Activated T-cell treated with anti-CD3 and anti-CD28 coated beads, Interleukin-2, amount 50 U/mL, for 72 hours (primary cell): ENCODE measurements around the gene BPIFB3. TPM values are rescaled to one million over a fixed set of nuclear protein-coding genes. Genes with fewer than 3 reads are reported as not detected.

ENCODE experiments used
- ATAC-seq, 2 donors: fragments of 150-1000 bp; cut with Tn5 transposase; replicated peaks in 1 of 2; 2 replicates each; pipeline ENCODE4 v1.10.0; 2021; ENCODE audit warnings: moderate library complexity in 2 of 2, mild to moderate bottlenecking in 1 of 2
- DNase-seq, 2 donors: peaks; one replicate each; pipeline ENCODE4 v3.0.0; 2021 to 2022; ENCODE audit warnings: mixed read lengths in 1 of 2
- H3K27ac Mint-ChIP-seq: one replicate; pipeline ENCODE4 v1.8.0; 2022; ENCODE audit warnings: mild to moderate bottlenecking, moderate library complexity, mixed read lengths
- H3K27me3 Mint-ChIP-seq: one replicate; pipeline ENCODE4 v1.8.0; 2022; ENCODE audit warnings: low read depth, mixed read lengths
- H3K36me3 Mint-ChIP-seq, 2 donors: one replicate each; pipeline ENCODE4 v1.8.0; 2022; ENCODE audit warnings: mixed read lengths in 2 of 2, mild to moderate bottlenecking in 1 of 2; ENCODE audit not compliant: insufficient read depth in 2 of 2
- H3K4me1 Mint-ChIP-seq: one replicate; pipeline ENCODE4 v1.8.0; 2022; ENCODE audit warnings: low read depth, mixed read lengths
- H3K4me3 Mint-ChIP-seq, 2 donors: one replicate each; pipeline ENCODE4 v1.8.0; 2022; ENCODE audit warnings: mild to moderate bottlenecking in 2 of 2, mixed read lengths in 2 of 2, moderate library complexity in 2 of 2
- H3K9me3 Mint-ChIP-seq, 2 donors: one replicate each; pipeline ENCODE4 v1.8.0; 2022; ENCODE audit warnings: mixed read lengths in 2 of 2
- total RNA-seq, 2 donors: library from RNA; stranded (reverse); gene quantifications; one replicate each; pipeline ENCODE4 v1.2.3, GENCODE V29; 2022

Gene BPIFB3
- total RNA-seq, 2 donors from 2014 or later = not detected

DNA sequence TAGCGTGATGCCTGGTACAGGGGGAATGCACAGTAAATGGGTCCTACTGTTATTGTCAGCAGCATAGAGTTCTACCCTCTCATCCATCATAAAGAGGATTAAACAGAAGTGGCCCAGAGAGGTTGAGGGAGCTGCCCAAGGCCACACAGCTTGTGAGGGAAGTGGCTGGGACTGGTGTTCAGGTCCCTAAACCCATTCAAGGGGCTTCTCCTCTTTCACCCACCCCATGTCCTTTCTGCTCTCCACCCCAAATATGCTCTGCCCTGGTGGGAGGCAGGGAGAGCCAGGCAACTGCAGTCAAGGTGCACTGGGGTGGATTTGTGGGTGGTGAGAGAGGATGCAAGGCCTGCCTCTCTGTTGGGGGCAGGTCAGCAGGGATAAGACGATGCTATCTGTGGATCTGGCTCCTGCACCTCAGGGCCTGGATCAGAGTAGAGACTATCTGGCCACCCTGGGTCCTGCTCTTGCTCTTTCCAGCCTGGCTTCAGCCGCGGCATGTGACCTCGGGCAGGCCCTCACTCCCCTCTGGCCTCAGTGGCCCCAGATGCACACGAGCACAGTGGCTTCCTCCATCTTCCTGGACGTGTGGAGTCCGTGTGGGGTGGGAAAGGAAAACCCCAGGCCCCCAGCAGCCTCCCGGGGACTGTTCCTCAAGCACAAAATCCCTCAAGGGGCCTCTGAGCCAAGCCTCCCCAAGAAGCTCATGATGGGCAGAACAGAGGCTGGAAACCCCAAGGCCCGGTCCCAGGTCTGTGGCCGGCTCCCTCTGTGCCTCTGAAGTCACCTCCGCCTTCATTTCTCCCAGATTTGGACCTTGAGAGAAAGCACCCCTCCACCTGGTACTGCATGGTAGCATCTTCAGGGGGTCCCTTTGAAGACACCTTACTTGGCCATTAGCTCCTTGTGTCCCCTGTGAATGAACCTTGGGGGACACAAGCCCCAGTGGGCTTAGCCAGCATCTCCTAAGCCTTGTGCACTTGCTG, 25.6 kb upstream of the BPIFB3 start:
- no peak overlapping the region for H3K27ac Mint-ChIP-seq
- H3K9me3 Mint-ChIP-seq = peaks cover 0 to under 1% of the 10 kb centered on the region in 2 donors
- no peaks in the 10 kb centered on the region for H3K4me1 Mint-ChIP-seq
- DNase-seq (no peak), ATAC-seq (no peak)
- no peaks in the 10 kb centered on the region for H3K36me3 Mint-ChIP-seq
- H3K4me3 Mint-ChIP-seq = no peak overlapping the region
- no peaks in the 10 kb centered on the region for H3K27me3 Mint-ChIP-seq

DNA sequence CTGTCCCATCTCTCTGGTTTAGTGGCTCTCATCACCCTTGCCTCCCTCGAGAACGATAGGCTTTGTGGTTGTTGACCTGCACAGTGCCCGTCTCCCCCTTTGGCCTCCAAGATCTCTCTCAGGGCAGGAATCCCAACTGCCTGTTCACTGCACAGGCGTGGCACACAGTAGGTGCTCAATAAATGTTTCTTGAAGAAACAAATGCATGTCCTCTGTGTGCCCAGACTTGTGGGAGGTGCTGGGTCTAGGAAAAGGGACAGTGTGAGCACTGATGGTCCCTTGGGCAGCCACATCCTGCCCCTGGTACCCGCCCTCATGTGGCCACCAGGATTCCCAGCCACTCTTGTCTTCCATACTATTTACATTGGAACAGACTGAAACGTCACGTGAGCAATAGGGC, 24.8 kb upstream of the BPIFB3 start:
- ATAC-seq (no peak), DNase-seq (no peak)
- peaks cover 0 to 4% of the 10 kb centered on the region in 2 donors for H3K9me3 Mint-ChIP-seq
- H3K4me3 Mint-ChIP-seq = no peak overlapping the region
- H3K27ac Mint-ChIP-seq = no peak overlapping the region
- H3K27me3 Mint-ChIP-seq = no peaks in the 10 kb centered on the region
- no peaks in the 10 kb centered on the region for H3K36me3 Mint-ChIP-seq
- no peaks in the 10 kb centered on the region for H3K4me1 Mint-ChIP-seq

- Mint-ChIP-seq H3K27ac (no peak overlapping the region), H3K9me3 (peaks cover 0 to 4% of the 10 kb centered on the region in 2 donors), H3K27me3 (no peaks in the 10 kb centered on the region), H3K36me3 (no peaks in the 10 kb centered on the region), H3K4me1 (no peaks in the 10 kb centered on the region), H3K4me3 (no peak overlapping the region)
- ATAC-seq (no peak), DNase-seq (no peak)
Measured at GRCh38 chr20:33030076-33030475, 23.6 kb upstream of the BPIFB3 start.

DNA sequence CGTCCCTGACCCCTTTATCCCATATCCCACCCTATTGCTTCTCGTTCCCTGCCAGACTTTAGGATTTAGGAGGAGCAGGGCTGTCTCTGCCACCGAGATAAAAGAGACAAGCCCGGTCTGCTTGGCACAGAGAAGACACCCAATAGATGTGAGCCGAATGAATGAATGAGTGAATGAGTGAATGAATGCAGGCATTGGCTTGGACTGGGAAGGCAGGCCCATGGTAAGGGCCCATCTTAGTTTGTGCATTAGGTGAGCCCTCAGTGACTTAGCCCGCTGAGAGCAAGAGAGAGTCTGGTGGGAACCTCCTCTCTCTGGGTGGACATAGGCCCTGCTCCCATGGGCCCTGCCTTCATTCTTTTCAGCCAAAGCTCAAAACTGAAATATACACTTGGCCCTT, 23.1 kb upstream of the BPIFB3 start:
- Mint-ChIP-seq H3K4me3 (no peak overlapping the region), H3K4me1 (no peaks in the 10 kb centered on the region), H3K36me3 (no peaks in the 10 kb centered on the region), H3K9me3 (peaks cover 0 to 4% of the 10 kb centered on the region in 2 donors), H3K27me3 (no peaks in the 10 kb centered on the region), H3K27ac (no peak overlapping the region)
- DNase-seq (no peak), ATAC-seq (no peak)

DNA sequence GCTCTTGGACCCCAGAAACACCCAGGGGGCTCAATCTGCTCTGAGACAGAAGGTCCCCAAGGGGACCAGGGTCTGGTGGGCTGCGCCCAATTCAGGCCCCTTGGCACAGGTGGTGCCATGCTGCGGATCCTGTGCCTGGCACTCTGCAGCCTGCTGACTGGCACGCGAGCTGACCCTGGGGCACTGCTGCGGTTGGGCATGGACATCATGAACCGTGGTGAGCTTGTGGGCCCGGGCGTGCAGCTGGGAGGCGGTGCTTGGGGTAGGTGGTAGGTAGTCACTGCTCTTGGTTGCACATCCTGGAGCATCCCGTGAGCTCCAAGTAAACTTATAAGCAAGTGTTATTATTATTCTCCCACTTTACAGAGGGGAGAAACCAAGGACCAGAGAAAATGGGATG, 22.2 kb upstream of the BPIFB3 start, which contains the start of gene BPIFB6:
BPIFB6 (plus strand) TSS at position 118 of the 400 bp plus-strand sequence; CDS start at position 118, 0 bp downstream.
- H3K27me3 Mint-ChIP-seq = no peaks in the 10 kb centered on the region
- no peak within 1 kb of the TSS for H3K4me3 Mint-ChIP-seq
- no peak within 1 kb of the TSS for H3K27ac Mint-ChIP-seq
- H3K4me1 Mint-ChIP-seq = no peaks in the 10 kb centered on the region
- DNase-seq = no peak
- ATAC-seq = no peak
- H3K36me3 Mint-ChIP-seq = no peaks in the 10 kb centered on the region
- peaks cover 0 to 4% of the 10 kb centered on the region in 2 donors for H3K9me3 Mint-ChIP-seq

DNA sequence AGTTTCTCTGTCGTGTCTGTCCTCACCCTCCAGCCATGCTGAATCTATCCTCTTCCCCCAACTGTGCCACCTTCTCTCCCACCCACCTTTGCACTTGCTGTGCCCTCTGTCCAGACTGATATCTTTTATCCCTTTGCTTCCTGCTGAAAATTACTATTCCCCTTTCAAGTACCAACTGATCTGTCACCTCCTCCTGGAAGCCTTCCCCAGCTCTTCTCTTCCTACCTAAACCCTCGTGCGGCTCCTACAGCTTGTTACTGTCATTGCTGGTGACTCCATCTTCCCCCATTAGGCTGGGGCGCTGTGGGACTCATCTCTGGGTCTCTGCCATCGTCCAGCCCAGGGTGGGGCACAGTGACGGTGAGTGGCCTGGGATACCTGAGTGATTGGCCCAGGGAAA, 21.1 kb upstream of the BPIFB3 start:
- peaks cover 0 to 4% of the 10 kb centered on the region in 2 donors for H3K9me3 Mint-ChIP-seq
- H3K27me3 Mint-ChIP-seq = no peaks in the 10 kb centered on the region
- H3K4me1 Mint-ChIP-seq = no peaks in the 10 kb centered on the region
- no peak overlapping the region for H3K4me3 Mint-ChIP-seq
- no peak overlapping the region for H3K27ac Mint-ChIP-seq
- ATAC-seq = no peak
- DNase-seq = no peak
- no peaks in the 10 kb centered on the region for H3K36me3 Mint-ChIP-seq

DNA sequence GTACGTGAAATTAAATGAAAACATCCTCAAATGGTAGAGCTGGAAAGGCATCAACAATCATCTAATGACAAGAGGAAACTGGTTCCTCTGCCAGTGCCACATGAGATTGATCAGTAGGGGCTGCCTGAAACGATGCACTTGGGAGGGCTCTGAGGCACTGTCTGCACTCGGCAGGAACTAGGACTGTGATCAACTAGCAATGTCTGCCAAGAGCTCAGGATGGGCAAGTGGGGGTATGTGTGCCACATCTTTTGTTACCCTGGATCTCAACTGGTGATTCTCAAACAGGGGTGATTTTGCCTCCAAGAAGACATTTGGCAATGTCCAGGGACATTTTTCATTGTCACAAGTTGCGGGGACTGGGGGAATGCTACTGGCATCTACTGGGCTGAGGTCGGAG, 20.3 kb upstream of the BPIFB3 start:
- no peaks in the 10 kb centered on the region for H3K36me3 Mint-ChIP-seq
- peaks cover 5 to 9% of the 10 kb centered on the region in 2 donors for H3K9me3 Mint-ChIP-seq
- ATAC-seq = no peak
- H3K4me3 Mint-ChIP-seq = no peak overlapping the region
- H3K4me1 Mint-ChIP-seq = no peaks in the 10 kb centered on the region
- no peak for DNase-seq
- H3K27me3 Mint-ChIP-seq = no peaks in the 10 kb centered on the region
- no peak overlapping the region for H3K27ac Mint-ChIP-seq

GRCh38 chr20:33034115-33034514, 19.6 kb upstream of the BPIFB3 start:
- no peak overlapping the region for H3K27ac Mint-ChIP-seq
- H3K4me3 Mint-ChIP-seq = no peak overlapping the region
- no peaks in the 10 kb centered on the region for H3K36me3 Mint-ChIP-seq
- no peaks in the 10 kb centered on the region for H3K27me3 Mint-ChIP-seq
- peaks cover 5 to 11% of the 10 kb centered on the region in 2 donors for H3K9me3 Mint-ChIP-seq
- DNase-seq (no peak), ATAC-seq (no peak)
- H3K4me1 Mint-ChIP-seq = no peaks in the 10 kb centered on the region

DNA sequence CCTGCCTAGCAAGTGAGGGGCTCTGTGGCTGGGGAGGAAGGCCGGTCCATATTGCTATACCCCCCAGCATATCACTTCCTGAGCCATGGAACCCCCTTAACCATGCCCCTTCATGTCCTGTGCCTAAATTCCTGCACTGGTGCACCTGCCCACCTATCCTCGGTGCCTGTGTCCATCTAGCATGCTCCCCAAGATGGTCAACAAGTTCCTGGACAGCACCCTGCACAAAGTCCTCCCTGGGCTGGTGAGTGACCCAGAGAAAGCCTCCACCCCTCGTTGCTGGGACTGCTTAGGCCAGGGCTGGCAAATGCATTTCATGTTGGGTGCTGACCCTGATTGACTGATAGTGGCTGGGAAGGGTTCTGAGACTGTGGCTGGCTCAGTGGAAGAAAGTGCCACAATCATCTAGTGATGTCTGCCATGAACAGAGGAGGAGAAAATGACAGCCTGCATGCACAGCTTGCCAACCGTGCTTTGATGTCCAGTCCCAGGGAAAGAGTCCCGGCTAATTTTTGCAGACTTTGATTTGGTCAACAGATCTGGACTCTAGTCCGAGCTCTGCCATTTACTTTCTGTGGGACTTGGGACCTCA, 18.7 kb upstream of the BPIFB3 start:
- no peak overlapping the region for H3K4me3 Mint-ChIP-seq
- no peak for DNase-seq
- no peaks in the 10 kb centered on the region for H3K36me3 Mint-ChIP-seq
- ATAC-seq = no peak
- no peaks in the 10 kb centered on the region for H3K4me1 Mint-ChIP-seq
- H3K27me3 Mint-ChIP-seq = no peaks in the 10 kb centered on the region
- peaks cover 5 to 11% of the 10 kb centered on the region in 2 donors for H3K9me3 Mint-ChIP-seq
- H3K27ac Mint-ChIP-seq = no peak overlapping the region

- H3K4me3 Mint-ChIP-seq = no peak overlapping the region
Measured at GRCh38 chr20:33037456-33037855, 16.2 kb upstream of the BPIFB3 start.

DNA sequence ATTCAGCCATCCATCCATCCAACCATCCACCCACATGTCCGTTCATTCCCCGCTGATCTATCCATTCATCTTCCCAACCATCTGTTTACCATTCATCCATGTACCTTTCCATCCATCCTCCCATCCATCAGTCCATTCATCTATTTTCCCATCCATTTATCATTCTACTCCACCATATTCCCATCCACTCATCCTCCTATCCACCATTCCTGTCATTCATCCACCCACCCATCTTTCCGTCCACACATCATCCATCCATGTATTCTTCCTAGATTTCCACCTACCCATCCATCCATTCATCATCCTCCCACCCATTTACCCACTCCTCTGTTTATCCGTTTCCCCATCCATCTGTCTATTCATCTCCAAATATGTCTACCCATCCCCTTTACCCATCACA, 15.5 kb upstream of the BPIFB3 start:
- H3K4me3 Mint-ChIP-seq = no peak overlapping the region
- H3K4me1 Mint-ChIP-seq = no peaks in the 10 kb centered on the region
- no peaks in the 10 kb centered on the region for H3K36me3 Mint-ChIP-seq
- DNase-seq (no peak), ATAC-seq (no peak)
- H3K27ac Mint-ChIP-seq = no peak overlapping the region
- no peaks in the 10 kb centered on the region for H3K27me3 Mint-ChIP-seq
- peaks cover 5 to 10% of the 10 kb centered on the region in 2 donors for H3K9me3 Mint-ChIP-seq

More at GRCh38 chr20:33037456-33037855, 16.2 kb upstream of the BPIFB3 start:
- H3K4me1 Mint-ChIP-seq = no peaks in the 10 kb centered on the region
- DNase-seq (no peak), ATAC-seq (no peak)
- H3K27me3 Mint-ChIP-seq = no peaks in the 10 kb centered on the region
- H3K36me3 Mint-ChIP-seq = no peaks in the 10 kb centered on the region
- no peak overlapping the region for H3K27ac Mint-ChIP-seq
- peaks cover 5 to 11% of the 10 kb centered on the region in 2 donors for H3K9me3 Mint-ChIP-seq

DNA sequence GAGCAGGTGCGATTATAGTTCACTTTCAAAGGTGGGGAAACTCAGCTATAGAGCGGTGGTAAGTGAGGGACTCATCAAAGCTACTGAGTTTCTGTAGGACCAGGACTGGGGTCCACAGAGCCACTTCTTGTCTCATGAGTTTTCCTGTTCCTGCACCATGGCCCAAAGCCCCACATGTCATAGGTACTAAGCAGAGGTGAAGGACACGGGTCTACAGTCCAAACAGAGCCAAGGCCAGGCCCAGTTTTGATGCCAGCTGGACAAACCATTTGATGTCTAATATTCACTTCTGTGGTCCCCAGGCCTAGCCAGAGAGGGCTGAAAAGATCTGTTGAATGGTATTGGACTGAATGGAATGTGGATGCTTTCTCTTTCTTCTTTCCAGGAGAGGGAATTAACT, 11.3 kb upstream of the BPIFB3 start:
- DNase-seq (no peak), ATAC-seq (no peak)
- Mint-ChIP-seq H3K9me3 (peaks cover 14 to 16% of the 10 kb centered on the region in 2 donors), H3K36me3 (peaks cover 3 to 7% of the 10 kb centered on the region in 2 donors), H3K27ac (no peak overlapping the region), H3K27me3 (no peaks in the 10 kb centered on the region), H3K4me1 (no peaks in the 10 kb centered on the region), H3K4me3 (no peak overlapping the region)

DNA sequence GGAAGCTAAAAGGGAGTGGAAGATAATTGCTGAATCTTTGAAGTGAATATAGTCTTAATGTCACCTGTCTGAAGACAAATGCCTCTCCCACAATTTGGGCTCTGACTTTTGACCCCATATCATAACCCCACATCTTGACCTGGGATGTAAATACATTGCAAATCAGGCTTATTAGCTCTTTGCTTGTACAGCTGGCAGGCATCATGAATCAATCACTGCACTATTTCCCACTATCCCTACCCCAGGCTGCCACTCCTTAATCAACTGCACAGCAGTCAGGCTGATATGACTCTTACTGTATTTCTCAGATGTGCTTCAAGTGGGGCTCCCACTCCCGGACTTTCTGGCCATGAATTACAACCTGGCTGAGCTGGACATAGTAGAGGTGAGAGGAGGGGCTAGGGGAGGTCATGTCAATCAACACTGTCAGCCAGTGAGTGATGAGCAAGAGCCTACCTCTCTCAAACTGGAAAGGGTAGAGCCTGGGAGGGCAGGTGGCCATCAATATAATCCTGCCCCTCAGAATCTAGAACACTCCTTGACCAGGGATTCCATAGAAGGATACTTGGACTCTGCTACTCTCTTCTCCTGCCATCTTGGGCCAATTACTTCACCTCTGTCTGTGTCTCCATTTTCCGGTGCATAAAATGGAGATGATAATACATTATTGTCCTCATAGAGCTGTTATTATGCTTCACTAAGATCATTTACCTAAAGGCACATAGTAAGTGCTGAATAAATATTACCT, 10.5 kb upstream of the BPIFB3 start:
- Mint-ChIP-seq H3K4me1 (no peaks in the 10 kb centered on the region), H3K27ac (no peak overlapping the region), H3K4me3 (no peak overlapping the region), H3K9me3 (peaks cover 10 to 11% of the 10 kb centered on the region in 2 donors), H3K27me3 (no peaks in the 10 kb centered on the region), H3K36me3 (peaks cover 3 to 7% of the 10 kb centered on the region in 2 donors)
- ATAC-seq (no peak), DNase-seq (no peak)
